AG04449 (cell line): ENCODE measurements around the gene LBH.

Source experiments
- CTCF ChIA-PET: fragments of 350-600 bp; formaldehyde crosslinking; extraction: SDS; loops from one replicate; lab custom pipeline; 2021; ENCODE audit warnings: antibody characterized with exemption; lab: Yijun Ruan, JAX
- POLR2A ChIA-PET: fragments of 400-600, 350-600 bp; formaldehyde crosslinking; extraction: SDS; loops from one replicate; lab custom pipeline; 2020; ENCODE audit warnings: antibody characterized with exemption, inconsistent platforms; lab: Yijun Ruan, JAX
- DNase-seq: peaks from one replicate; pipeline ENCODE4 v3.0.0-alpha.2; 2010; ENCODE audit warnings: low read depth, low spot score
- H3K4me3 ChIP-seq: 2 replicates; pipeline ENCODE4 v1.5.1; 2011; ENCODE audit warnings: low read depth, mild to moderate bottlenecking, control low read depth, low read length
- CTCF ChIP-seq: IDR thresholded peaks from one replicate; pipeline ENCODE4 v1.5.1; 2011; ENCODE audit warnings: mild to moderate bottlenecking, moderate library complexity, low read length, control low read depth, inconsistent platforms; ENCODE audit not compliant: insufficient read depth; ENCODE audit errors: missing control alignments

LBH gene

GRCh38 chr2:30282721-30283120, 51.4 kb downstream of the LBH start:
- ChIA-PET CTCF (interaction anchor here (0.7 to 2.3 kb wide), 3 partner anchors 8 to 429 kb away, joined by 3 to 7 read pairs (median 4); no protein-coding TSS in a partner anchor), POLR2A (interaction anchor here (0.5 kb wide), 1 partner anchor 52 kb away, joined by 3 read pairs; no protein-coding TSS in a partner anchor)
- H3K4me3 ChIP-seq, result no peak overlapping the region
- no peak for TF ChIP-seq CTCF
- DNase-seq, result no peak

GRCh38 chr2:30283931-30284565, 52.7 kb downstream of the LBH start:
- ChIA-PET CTCF (interaction anchor here (1.5 kb wide), 1 partner anchor 428 kb away, joined by 4 read pairs; no protein-coding TSS in a partner anchor), POLR2A (no interaction called here)
- TF ChIP-seq CTCF, result no peak

GRCh38 chr2:30285758-30286157, 54.4 kb downstream of the LBH start:
- H3K4me3 ChIP-seq, result no peak overlapping the region
- ChIA-PET POLR2A (no interaction called here), CTCF (no interaction called here)
- TF ChIP-seq CTCF, result no peak
- DNase-seq, result no peak

More at GRCh38 chr2:30283931-30284565, 52.7 kb downstream of the LBH start:
- H3K4me3 ChIP-seq, result no peak overlapping the region
- DNase-seq, result no peak

GRCh38 chr2:30287190-30287840, 56.0 kb downstream of the LBH start:
- ChIA-PET POLR2A (interaction anchor here (2.0 kb wide), 1 partner anchor 55 kb away, joined by 8 read pairs; no protein-coding TSS in a partner anchor), CTCF (interaction anchor here (1.1 to 2.1 kb wide), 5 partner anchors 23 to 424 kb away, joined by 3 to 7 read pairs (median 3); no protein-coding TSS in a partner anchor)
- no peak for TF ChIP-seq CTCF
- no peak overlapping the region for H3K4me3 ChIP-seq
- no peak for DNase-seq

GRCh38 chr2:30287857-30288513, 56.7 kb downstream of the LBH start:
- DNase-seq, result no peak
- no peak for TF ChIP-seq CTCF
- no peak overlapping the region for H3K4me3 ChIP-seq
- ChIA-PET CTCF (interaction anchor here (1.1 to 2.1 kb wide), 5 partner anchors 23 to 424 kb away, joined by 3 to 7 read pairs (median 3); no protein-coding TSS in a partner anchor), POLR2A (interaction anchor here (2.0 kb wide), 1 partner anchor 56 kb away, joined by 8 read pairs; no protein-coding TSS in a partner anchor)

GRCh38 chr2:30288561-30288960, 57.2 kb downstream of the LBH start:
- TF ChIP-seq CTCF, result no peak
- ChIA-PET POLR2A (interaction anchor here (2.0 kb wide), 1 partner anchor 56 kb away, joined by 8 read pairs; no protein-coding TSS in a partner anchor), CTCF (interaction anchor here (1.0 to 2.1 kb wide), 5 partner anchors 12 to 423 kb away, joined by 3 to 7 read pairs (median 3); no protein-coding TSS in a partner anchor)
- no peak for DNase-seq
- H3K4me3 ChIP-seq, result no peak overlapping the region
